ENCODE measurements around the gene SV2C.

DNA sequence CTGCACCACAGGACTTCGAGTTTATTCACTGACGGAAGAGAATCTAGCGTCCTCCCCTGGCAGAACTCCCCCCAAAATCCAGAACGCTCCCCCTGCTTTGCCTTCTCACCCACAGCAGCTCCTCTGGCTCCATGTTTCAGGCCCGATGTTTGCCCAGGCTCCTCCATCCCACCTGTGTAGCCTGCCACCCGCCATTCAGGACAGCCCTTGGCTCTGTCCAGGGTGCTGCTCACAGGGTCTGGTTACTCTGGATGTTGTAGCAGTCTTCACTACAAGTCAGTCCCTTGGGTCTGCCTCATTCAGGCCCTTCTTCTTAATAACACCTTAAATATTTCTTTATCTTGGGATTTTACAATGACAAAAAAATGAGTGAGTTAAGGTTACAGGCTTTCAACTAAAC, 41.3 kb upstream of the SV2C start:
- TF ChIP-seq POLR2A (IDR thresholded peaks at IDR 0.05) = no peak
- TF ChIP-seq, protein P1, sequence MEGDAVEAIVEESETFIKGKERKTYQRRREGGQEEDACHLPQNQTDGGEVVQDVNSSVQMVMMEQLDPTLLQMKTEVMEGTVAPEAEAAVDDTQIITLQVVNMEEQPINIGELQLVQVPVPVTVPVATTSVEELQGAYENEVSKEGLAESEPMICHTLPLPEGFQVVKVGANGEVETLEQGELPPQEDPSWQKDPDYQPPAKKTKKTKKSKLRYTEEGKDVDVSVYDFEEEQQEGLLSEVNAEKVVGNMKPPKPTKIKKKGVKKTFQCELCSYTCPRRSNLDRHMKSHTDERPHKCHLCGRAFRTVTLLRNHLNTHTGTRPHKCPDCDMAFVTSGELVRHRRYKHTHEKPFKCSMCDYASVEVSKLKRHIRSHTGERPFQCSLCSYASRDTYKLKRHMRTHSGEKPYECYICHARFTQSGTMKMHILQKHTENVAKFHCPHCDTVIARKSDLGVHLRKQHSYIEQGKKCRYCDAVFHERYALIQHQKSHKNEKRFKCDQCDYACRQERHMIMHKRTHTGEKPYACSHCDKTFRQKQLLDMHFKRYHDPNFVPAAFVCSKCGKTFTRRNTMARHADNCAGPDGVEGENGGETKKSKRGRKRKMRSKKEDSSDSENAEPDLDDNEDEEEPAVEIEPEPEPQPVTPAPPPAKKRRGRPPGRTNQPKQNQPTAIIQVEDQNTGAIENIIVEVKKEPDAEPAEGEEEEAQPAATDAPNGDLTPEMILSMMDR (IDR thresholded peaks at IDR 0.05) = no peak
- TF ChIP-seq EP300 (IDR thresholded peaks at IDR 0.05) = no peak
- TF ChIP-seq POLR2AphosphoS5 (IDR thresholded peaks at IDR 0.05) = no peak

Measured in sigmoid colon (tissue), 4 donors.